Measurements from ENCODE around the gene PREP. TPM values are rescaled to one million over a fixed set of nuclear protein-coding genes. Genes with fewer than 3 reads are reported as not detected.

Gene PREP
- polyA plus RNA-seq, 1 experiment: 16.4 TPM

DNA sequence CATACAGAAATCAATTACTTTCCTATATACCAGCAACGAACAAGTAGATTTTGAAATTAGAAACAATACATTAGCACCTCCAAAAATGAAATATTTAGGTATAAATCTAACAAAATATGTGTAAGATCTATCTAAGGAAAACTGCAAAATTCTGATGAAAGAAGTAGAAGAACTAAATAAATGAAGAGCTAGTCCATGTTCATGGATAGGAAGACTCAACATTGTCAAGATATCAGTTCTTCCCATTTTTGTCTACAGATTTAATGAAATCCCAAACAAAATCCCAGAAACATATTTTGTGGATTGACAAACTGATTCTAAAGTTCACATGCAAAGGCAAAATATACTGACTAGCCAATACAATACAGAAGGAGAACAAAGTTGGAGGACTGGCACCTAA, 33.7 kb downstream of the PREP start:
- POLR2A ChIA-PET: no interaction called here
- TF ChIP-seq CTCF (IDR thresholded peaks at IDR 0.05; ENCODE audit: low read depth, low read length): no peak

GRCh38 chr6:105364243-105364642, 38.6 kb downstream of the PREP start:
- Histone ChIP-seq H3K4me3 (ENCODE audit: low read depth, low read length) (no peak overlapping the region), H3K27ac (ENCODE audit: low read depth, low read length) (no peak overlapping the region), H3K27me3 (ENCODE audit: control insufficient read depth, insufficient read depth, low read length) (no peaks in the 10 kb centered on the region), H3K9me3 (ENCODE audit: control insufficient read depth, insufficient read depth, low read length) (no peaks in the 10 kb centered on the region)
- POLR2A ChIA-PET: no interaction called here
- no peak for TF ChIP-seq CTCF (IDR thresholded peaks at IDR 0.05; ENCODE audit: low read depth, low read length)
- CTCF ChIA-PET: interaction anchor here (0.7 to 11.4 kb wide), 15 partner anchors 9 to 470 kb away, joined by 3 to 239 read pairs (median 7); partner anchors contain the start of gene PREP
- no peak for DNase-seq (ENCODE audit: low read depth, low spot score)

More for the DNA sequence above, 33.7 kb downstream of the PREP start:
- Histone ChIP-seq H3K9me3 (ENCODE audit: control insufficient read depth, insufficient read depth, low read length) (no peaks in the 10 kb centered on the region), H3K4me3 (ENCODE audit: low read depth, low read length) (no peak overlapping the region), H3K27me3 (ENCODE audit: control insufficient read depth, insufficient read depth, low read length) (no peaks in the 10 kb centered on the region), H3K27ac (ENCODE audit: low read depth, low read length) (no peak overlapping the region)
- no peak for DNase-seq (ENCODE audit: low read depth, low spot score)
- CTCF ChIA-PET: interaction anchor here (0.5 to 11.4 kb wide), 2 partner anchors 14 to 281 kb away, joined by 8 to 239 read pairs; no protein-coding TSS in a partner anchor

DNA sequence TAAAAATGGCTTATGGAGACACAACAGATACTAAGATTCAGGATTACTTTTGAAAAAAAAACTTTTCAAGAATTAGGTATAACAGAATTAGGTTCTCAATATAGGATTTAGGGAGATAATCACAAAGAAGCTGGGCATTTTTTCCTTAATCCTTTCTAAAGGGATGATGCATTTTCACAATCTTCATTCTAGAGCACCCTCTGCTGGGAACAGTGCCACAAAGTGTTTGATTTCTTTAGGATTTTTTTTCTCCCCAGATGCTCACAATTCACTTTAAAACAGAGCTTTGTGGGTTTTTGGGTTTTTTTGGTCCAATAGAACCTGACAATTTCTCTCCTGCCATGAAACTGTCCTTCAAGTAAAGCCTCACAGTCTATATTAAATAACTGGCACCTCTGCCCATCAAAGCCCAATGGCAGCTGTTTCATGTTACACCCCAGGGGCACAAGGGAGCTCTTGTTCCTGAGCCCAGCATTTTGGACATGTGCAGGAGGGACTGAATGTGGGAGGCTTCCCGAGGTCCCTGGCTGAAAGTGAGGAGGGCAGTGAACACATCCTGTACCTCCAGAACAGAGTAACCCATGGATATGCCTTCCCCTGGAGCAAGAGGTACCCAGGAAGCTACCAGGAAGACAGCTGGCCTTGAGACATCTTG, 39.7 kb downstream of the PREP start:
- CTCF ChIA-PET: interaction anchor here (0.5 to 11.4 kb wide), 33 partner anchors 10 to 591 kb away, joined by 3 to 239 read pairs (median 5); partner anchors contain the start of gene PREP
- Histone ChIP-seq H3K4me3 (ENCODE audit: low read depth, low read length) (no peak overlapping the region), H3K9me3 (ENCODE audit: control insufficient read depth, insufficient read depth, low read length) (no peaks in the 10 kb centered on the region), H3K27me3 (ENCODE audit: control insufficient read depth, insufficient read depth, low read length) (no peaks in the 10 kb centered on the region), H3K27ac (ENCODE audit: low read depth, low read length) (no peak overlapping the region)
- peak; percentile 58 for TF ChIP-seq CTCF (IDR thresholded peaks at IDR 0.05; ENCODE audit: low read depth, low read length)
- POLR2A ChIA-PET: interaction anchor here (1.1 to 1.3 kb wide), 2 partner anchors 227 to 275 kb away, joined by 3 to 4 read pairs; a partner anchor contains a TSS
- DNase-seq (ENCODE audit: low read depth, low spot score): no peak

DNA sequence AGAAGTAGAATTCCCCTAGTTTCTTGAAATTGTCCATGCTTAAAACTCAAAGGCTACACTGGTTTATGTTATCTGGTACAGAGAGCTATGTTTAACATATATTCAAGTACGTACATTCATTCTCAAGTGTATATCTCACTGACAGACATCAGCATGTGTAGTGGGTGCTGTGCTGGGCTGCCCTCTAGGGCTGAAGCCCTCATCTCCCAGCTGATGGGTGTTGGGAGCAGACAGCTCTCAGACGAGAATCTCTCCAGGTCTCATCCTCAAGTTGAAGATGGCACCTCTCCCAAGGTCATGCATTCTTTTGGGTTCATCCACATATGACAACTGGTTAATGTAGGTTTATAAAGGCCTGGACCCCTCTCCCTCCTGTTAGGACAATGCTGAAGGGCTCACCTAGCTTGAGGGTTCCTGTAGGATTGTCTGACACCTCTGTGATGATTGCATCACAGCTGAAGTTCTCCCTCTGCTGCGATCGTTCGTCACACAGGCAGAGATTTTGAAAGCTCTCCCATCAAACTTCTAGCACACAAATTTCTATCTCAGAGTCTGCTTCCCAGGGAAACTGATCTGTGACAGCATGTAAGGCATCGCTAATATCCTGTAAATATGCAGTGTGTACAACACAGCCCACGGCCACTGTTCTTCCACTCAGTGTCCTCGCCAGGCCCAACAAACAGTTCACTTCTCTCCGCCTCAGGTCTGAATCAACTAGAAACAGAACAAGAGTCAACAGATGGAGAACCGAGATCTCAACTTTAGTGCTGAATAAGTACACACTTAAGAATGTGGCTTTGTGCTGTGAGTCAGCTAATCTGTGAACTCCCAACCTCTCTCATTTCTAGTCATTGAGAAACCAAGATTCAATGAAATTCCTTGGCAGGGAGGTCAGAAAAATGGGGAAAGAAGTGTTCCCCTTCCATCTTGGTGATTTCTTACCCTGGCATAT, 43.2 kb downstream of the PREP start:
- no peaks in the 10 kb centered on the region for H3K27me3 ChIP-seq (ENCODE audit: control insufficient read depth, insufficient read depth, low read length)
- ChIA-PET POLR2A (interaction anchor here (1.0 to 1.3 kb wide), 2 partner anchors 43 to 272 kb away, joined by 3 to 4 read pairs; partner anchors contain the start of gene PREP), CTCF (interaction anchor here (0.6 to 11.4 kb wide), 5 partner anchors 66 to 662 kb away, joined by 3 to 239 read pairs (median 3); no protein-coding TSS in a partner anchor)
- no peak overlapping the region for H3K4me3 ChIP-seq (ENCODE audit: low read depth, low read length)
- DNase-seq (ENCODE audit: low read depth, low spot score): peak; percentile 81
- H3K27ac ChIP-seq (ENCODE audit: low read depth, low read length): peak overlapping the region; percentile 89
- no peaks in the 10 kb centered on the region for H3K9me3 ChIP-seq (ENCODE audit: control insufficient read depth, insufficient read depth, low read length)
- TF ChIP-seq CTCF (IDR thresholded peaks at IDR 0.05; ENCODE audit: low read depth, low read length): no peak
